AG04449 (cell line): ENCODE results near the gene SKI.

Source experiments
- CTCF ChIA-PET: fragments of 350-600 bp; formaldehyde crosslinking; extraction: SDS; loops from one replicate; lab custom pipeline; 2021; ENCODE audit warnings: antibody characterized with exemption; lab: Yijun Ruan, JAX
- POLR2A ChIA-PET: fragments of 400-600, 350-600 bp; formaldehyde crosslinking; extraction: SDS; loops from one replicate; lab custom pipeline; 2020; ENCODE audit warnings: antibody characterized with exemption, inconsistent platforms; lab: Yijun Ruan, JAX
- DNase-seq: peaks from one replicate; pipeline ENCODE4 v3.0.0-alpha.2; 2010; ENCODE audit warnings: low read depth, low spot score
- H3K4me3 ChIP-seq: 2 replicates; pipeline ENCODE4 v1.5.1; 2011; ENCODE audit warnings: low read depth, mild to moderate bottlenecking, control low read depth, low read length
- TF ChIP-seq, protein P1 (sequence below): IDR thresholded peaks from one replicate; pipeline ENCODE4 v1.5.1; 2011; ENCODE audit warnings: mild to moderate bottlenecking, moderate library complexity, low read length, control low read depth, inconsistent platforms; ENCODE audit not compliant: insufficient read depth; ENCODE audit errors: missing control alignments

SKI gene

DNA sequence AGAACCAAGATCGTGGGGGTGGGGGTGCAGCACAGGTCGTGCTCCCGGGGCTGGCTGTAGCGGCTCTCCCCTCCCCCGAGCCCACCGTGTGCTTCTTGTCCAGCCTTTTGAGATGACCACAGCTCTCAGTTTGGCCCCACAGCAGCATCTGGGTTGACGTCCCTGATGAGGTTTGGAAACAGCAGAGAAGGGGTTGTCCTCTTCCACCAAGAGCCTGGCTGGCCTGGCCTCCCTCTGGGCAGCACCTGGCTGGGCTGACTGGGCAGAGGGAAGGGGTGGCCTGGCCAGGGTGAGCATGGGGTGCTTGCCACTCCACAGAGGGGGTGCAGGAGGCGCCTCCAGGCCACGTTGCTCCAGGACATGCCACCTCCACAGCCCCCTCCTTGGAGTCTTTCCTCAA is 61.5 kb downstream of the SKI start:
- POLR2A ChIA-PET, result no interaction called here
- TF ChIP-seq, protein P1, sequence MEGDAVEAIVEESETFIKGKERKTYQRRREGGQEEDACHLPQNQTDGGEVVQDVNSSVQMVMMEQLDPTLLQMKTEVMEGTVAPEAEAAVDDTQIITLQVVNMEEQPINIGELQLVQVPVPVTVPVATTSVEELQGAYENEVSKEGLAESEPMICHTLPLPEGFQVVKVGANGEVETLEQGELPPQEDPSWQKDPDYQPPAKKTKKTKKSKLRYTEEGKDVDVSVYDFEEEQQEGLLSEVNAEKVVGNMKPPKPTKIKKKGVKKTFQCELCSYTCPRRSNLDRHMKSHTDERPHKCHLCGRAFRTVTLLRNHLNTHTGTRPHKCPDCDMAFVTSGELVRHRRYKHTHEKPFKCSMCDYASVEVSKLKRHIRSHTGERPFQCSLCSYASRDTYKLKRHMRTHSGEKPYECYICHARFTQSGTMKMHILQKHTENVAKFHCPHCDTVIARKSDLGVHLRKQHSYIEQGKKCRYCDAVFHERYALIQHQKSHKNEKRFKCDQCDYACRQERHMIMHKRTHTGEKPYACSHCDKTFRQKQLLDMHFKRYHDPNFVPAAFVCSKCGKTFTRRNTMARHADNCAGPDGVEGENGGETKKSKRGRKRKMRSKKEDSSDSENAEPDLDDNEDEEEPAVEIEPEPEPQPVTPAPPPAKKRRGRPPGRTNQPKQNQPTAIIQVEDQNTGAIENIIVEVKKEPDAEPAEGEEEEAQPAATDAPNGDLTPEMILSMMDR, result no peak
- no peak overlapping the region for H3K4me3 ChIP-seq
- DNase-seq, result no peak
- CTCF ChIA-PET, result interaction anchor here (1.1 to 1.5 kb wide), 2 partner anchors 26 to 89 kb away, joined by 3 to 4 read pairs; no protein-coding TSS in a partner anchor

DNA sequence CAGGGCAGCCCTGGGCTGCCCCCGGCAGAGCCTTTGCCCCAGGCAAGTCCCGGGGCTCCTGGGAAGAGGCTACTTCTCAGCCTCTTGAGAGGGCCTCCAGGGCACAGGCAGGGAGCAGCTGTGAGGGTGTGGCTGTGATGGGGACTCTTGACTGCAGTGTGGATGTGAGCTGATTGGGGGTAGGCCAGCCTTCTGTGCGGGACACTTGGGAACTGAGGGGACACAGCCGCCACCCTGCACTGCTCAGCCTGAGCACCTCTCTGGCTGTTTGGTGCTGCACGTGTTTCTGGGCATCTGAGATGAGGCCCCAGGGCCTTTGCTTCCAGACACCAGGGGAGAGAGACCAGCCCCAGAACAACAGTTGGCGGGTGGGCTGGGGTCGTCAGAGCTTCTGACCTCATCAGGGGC is 62.1 kb downstream of the SKI start:
- DNase-seq, result no peak
- ChIA-PET CTCF (interaction anchor here (0.7 to 1.3 kb wide), 3 partner anchors 21 to 99 kb away, joined by 3 read pairs; no protein-coding TSS in a partner anchor), POLR2A (interaction anchor here (0.5 kb wide), 1 partner anchor 94 kb away, joined by 3 read pairs; no protein-coding TSS in a partner anchor)
- no peak overlapping the region for H3K4me3 ChIP-seq
- TF ChIP-seq, protein P1, result no peak

DNA sequence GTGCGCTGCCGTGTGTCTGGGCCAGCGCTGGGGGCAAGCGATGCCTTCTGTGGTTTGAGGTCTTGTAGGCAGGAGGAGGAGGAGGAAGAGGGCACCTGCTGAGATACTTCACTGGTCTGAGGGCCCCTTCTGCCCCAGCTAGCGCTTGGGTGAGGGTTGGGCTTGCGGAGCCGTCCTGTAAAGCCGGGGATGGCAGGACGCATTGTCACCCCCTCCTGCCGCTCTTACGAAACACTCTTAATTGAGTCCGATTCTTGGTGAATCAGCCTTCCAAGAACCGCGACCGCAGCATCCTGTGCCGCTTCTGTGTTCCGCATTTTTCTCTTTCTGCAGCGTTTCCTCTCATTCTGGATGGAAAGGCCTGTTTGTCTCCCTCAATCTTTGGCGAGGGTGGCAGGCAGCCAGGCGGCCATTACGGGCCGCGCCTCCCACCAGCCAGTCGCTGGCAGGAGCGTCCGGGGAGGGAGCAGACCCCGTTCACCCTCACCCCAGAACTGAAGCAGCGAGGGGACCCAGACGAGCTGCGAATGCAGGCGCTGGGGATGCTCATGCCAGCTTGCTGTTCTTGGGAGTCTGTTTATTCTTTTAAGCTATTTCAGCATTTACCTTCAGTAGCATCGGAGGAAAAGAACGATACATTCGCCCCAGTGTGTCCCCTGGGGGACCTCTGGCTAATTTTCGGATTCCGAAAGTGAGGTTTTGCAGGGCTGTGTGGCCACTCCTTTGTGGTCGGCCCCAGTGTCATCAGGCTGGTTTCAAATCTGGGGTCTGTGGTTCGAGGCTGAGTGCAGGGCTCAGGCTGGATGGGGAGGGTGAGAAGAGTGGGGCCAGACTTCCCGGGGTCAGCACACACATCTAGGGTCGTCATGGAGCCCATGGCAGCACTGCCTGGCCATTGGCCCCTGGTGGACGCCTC is 62.7 kb downstream of the SKI start:
- TF ChIP-seq, protein P1, result no peak
- peak overlapping the region; percentile 38 for H3K4me3 ChIP-seq
- DNase-seq, result peak; percentile 83
- POLR2A ChIA-PET, result interaction anchor here (1.1 kb wide), 1 partner anchor 44 kb away, joined by 4 read pairs; no protein-coding TSS in a partner anchor
- CTCF ChIA-PET, result interaction anchor here (0.7 to 2.4 kb wide), 5 partner anchors 13 to 98 kb away, joined by 3 to 5 read pairs (median 3); no protein-coding TSS in a partner anchor

DNA sequence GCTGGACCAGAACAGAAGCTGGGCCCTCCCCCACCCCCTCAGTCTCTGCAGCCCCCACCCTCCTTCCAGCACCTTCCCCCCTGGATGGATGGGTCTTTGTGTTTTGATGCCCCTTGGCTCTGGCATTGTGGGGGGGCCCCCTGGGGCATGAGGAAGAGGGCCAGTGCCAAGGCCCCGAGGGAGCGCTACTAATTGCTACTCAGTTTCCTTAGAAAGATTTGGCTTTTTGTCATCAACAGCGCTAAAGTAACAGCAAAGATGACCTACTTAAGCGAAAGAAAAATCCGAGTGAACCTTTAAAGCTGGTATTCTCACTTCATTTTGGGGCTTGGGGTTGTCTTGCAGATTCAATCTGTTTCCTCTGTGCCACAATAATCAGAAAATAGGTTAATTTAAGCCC is 63.5 kb downstream of the SKI start:
- H3K4me3 ChIP-seq, result no peak overlapping the region
- no peak for DNase-seq
- ChIA-PET CTCF (interaction anchor here (1.0 to 2.4 kb wide), 4 partner anchors 13 to 97 kb away, joined by 3 to 6 read pairs (median 4); partner anchors contain the start of gene FAAP20), POLR2A (interaction anchor here (1.1 kb wide), 1 partner anchor 45 kb away, joined by 4 read pairs; no protein-coding TSS in a partner anchor)
- TF ChIP-seq, protein P1, result no peak

DNA sequence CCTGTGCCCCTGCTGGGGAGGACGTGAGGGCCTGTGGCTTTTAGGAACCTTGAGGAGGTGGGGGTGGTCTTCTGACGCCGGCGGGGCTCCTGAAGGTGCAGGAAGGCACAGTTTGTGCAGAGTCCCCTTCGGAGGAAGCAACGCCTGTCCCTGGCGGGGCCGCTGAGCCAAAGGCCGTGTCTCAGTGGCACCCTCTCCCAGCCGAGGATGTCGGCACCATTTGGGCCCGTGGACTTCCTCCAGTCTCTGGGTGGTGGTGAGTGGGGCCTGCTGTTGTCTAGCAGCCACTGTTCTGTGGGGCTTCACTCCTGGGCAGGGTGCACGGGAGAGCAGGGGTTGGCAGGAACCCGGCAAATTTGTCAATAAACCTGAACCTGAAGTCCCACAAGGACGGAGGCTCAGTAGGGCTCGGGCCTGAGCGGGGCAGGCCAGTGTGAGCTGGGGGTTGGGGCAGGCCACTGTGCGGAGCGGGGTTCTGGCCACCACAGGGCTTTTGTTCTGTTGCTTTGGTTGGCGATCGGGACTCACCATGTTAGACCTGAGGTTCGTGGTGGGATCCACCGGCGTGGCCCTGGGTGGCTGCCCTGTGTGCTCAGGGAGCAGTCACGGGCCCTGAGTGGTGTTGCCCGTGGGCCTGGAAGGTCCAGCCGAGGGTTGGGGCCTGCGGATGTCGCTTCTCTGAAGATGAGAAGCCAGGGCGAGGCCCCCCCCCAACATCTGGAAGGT is 64.8 kb downstream of the SKI start:
- POLR2A ChIA-PET, result no interaction called here
- H3K4me3 ChIP-seq, result no peak overlapping the region
- TF ChIP-seq, protein P1, result no peak
- CTCF ChIA-PET, result interaction anchor here (1.5 to 2.4 kb wide), 2 partner anchors 16 to 23 kb away, joined by 4 to 5 read pairs; no protein-coding TSS in a partner anchor
- DNase-seq, result no peak
